Gastrocnemius medialis (tissue), 4 donors: ENCODE results near the gene ERC1.

Source experiments
- POLR2A ChIP-seq, 2 donors: fragments of 450-650 bp; IDR thresholded peaks; one replicate each; pipeline ENCODE4 v1.6.1; 2017; ENCODE audit warnings: antibody characterized with exemption in 2 of 2, mild to moderate bottlenecking in 2 of 2, moderate library complexity in 2 of 2
- TF ChIP-seq, protein P1 (sequence below), 5 experiments: fragments of 450-650 bp in 3 of 5; fragments of 200-600 bp in 2 of 5; sonication (generic) in 2 of 5; IDR thresholded peaks in 4 of 5; conservative IDR thresholded peaks in 1 of 5; 1 replicate in 4 of 5; 2 replicates in 1 of 5; pipeline ENCODE4 v1.5.1; 2016 to 2019; ENCODE audit warnings: antibody characterized with exemption in 5 of 5, mild to moderate bottlenecking in 3 of 5, moderate library complexity in 3 of 5

DNA sequence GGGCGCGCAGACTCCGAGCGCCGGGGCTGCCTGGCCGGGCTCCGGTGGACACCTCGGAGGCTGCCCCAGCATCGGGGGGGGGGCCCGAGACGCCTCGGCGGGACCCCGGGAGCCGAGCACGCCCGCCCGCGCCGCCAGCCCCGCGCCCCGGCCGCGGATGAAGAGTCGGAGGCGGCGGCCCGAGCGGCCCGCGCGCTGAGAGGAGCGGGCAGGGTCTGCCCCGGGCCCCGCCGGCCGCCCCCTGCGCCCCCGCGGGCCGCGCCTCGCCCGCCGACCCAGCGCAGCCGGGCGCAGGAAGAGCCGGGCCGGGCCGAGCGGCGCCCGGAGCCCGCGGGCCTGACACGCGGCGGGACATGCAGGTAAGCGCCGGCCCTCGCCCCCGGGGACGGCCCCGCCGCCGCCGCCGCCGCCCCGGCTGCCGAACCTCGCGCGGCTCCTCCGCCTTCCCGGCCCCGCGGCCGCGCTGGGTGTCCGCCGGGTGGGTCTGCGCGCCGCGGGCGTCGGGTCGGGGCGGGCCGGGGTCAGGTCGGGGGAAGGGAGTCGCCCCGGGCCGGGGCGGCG, 539.6 kb downstream of the ERC1 start:
- TF ChIP-seq, protein P1, sequence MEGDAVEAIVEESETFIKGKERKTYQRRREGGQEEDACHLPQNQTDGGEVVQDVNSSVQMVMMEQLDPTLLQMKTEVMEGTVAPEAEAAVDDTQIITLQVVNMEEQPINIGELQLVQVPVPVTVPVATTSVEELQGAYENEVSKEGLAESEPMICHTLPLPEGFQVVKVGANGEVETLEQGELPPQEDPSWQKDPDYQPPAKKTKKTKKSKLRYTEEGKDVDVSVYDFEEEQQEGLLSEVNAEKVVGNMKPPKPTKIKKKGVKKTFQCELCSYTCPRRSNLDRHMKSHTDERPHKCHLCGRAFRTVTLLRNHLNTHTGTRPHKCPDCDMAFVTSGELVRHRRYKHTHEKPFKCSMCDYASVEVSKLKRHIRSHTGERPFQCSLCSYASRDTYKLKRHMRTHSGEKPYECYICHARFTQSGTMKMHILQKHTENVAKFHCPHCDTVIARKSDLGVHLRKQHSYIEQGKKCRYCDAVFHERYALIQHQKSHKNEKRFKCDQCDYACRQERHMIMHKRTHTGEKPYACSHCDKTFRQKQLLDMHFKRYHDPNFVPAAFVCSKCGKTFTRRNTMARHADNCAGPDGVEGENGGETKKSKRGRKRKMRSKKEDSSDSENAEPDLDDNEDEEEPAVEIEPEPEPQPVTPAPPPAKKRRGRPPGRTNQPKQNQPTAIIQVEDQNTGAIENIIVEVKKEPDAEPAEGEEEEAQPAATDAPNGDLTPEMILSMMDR (IDR thresholded peaks at IDR 0.05 in 4 of 5, conservative IDR thresholded peaks at IDR 0.05 in 1 of 5): no peak
- TF ChIP-seq POLR2A (IDR thresholded peaks at IDR 0.05): no peak
